Endometrial microvascular endothelial cells (primary cell): Measurements from ENCODE around the gene MOSPD3. TPM values are rescaled to one million over a fixed set of nuclear protein-coding genes. Genes with fewer than 3 reads are reported as not detected.

Experiments used
- in situ Hi-C: cut with HindIII; loops from 2 replicates; pipeline ENCODE4 v1.10.0; 2017; ENCODE audit warnings: low sequenced_read_pairs, low pct_unique_long_range_greater_than_20kb; ENCODE audit errors: inconsistent ontology term
- total RNA-seq: library from RNA; depleted of rRNA; stranded (reverse); fragments of >200 nt; gene quantifications from one replicate; pipeline ENCODE4 v1.2.3, GENCODE V29; 2015; ENCODE audit errors: inconsistent ontology term

MOSPD3 gene
- total RNA-seq, 1 donor from 2014 or later = 17.6 TPM

DNA sequence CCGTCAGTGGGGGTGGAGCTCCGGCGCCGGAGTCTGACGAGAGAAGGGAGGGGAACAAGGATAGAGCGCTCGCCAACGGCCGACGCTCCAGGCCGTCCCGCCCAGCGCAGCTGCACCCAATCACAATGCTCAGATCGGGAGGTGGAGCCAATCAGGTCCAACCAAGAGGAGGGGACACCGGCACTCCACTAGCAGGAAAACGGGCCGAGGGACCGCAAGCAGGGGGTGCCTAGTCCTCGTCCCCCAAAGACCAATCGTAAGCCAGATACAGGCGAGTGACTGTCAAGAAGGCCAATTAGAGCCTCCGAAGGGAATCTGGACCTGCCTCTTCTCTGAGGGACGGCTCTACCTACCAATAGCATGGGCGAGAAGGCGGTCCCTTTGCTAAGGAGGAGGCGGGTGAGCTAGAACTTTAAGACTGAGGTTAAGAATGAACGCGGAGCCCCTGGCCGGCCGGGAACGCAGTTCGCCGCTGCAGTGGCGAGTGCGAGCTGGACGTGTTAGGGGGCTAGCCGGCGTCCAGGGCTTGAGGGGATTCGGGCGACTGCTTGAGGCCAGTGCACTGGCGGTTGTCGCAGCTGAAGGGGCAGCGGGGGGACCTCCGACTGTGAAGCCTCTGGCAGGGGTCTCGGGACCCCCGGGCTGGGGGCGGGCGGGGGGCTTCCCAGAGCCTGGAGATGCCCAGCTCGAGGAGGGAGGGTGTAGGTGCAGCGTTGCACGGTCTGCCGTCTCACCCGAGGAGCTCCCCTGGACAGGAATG lies 25.9 kb upstream of the MOSPD3 start, which contains the start of gene FBXO24:
TSS of gene FBXO24 (plus strand) at position 63 of the 760 bp plus-strand sequence. CDS start at position 361, 298 bp downstream.
- in situ Hi-C loops = no loop called here

DNA sequence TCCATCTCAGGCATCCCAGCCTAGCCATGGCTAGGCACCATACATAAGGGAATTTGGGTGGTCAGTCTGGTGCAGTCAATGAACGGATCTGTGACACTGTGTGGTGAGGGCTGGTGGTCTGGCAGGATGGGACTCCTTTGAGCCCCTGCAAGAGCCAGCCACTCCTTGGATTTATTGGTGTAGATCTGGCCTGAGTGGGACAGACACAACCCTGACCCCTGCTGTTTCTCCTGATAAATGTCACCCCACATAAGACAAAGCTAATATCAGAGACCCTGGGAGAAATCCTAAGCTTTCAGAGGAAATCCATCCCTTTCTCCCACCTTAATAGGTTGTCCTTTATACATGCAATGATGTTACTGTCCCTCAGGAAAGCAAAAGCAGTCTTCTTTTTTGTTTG lies 23.9 kb upstream of the MOSPD3 start:
- in situ Hi-C loops = no loop called here

DNA sequence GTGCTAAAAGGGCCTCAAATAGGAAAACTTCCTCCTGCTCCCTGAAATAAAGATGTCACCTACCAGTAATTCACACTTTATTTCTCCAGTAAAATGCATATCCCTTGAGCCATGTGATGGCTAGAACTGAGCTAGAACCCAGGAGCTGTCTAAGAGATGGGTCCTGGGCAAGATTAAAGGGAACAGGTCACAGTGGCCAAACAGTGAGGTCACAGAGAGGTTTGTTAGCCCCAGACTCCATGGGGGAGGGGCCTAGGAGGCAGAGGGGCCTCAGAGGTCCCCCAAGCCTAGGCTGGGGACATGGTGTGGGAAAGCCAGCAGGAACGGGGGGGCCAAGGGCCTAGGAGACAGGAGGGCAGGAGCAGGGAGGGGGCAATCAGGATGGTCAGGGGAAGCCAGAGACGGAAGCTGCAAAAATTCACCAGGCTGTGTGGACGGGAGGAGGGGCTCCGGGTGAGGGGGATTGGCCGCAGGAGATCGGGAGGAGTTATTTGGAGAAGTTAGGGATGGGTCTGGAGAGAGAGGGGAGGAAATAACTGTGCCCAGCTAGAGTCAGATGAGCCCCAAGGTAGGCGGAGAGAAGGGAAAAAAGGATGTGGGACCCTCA lies 22.9 kb upstream of the MOSPD3 start:
- in situ Hi-C loops = no loop called here

DNA sequence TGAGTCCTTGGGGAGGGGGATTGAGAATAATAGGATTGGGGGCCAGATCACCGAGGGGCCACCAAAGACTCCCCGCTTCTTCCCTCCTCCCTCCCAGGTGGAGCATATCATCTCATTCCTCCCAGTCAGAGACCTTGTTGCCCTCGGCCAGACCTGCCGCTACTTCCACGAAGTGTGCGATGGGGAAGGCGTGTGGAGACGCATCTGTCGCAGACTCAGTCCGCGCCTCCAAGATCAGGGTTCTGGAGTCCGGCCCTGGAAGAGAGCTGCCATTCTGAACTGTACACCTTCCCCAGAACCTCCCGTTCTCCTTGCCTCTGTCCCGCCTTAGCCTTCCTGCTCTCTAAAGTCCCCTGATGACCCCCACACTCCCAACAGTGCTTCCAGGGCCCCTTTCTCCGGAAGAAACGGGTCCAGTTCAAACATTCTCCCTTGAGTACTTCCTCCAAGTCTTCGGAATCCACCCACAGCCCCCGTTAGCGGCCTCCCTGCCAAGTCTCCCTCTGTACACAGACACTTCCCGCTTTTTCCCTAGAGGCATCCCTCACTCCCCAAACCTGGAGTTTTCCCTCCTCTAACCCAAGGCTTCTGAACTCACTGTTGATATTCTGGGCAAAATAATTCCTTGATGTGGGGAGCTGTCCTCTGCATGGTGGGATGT lies 22.1 kb upstream of the MOSPD3 start:
- in situ Hi-C loops = no loop called here

DNA sequence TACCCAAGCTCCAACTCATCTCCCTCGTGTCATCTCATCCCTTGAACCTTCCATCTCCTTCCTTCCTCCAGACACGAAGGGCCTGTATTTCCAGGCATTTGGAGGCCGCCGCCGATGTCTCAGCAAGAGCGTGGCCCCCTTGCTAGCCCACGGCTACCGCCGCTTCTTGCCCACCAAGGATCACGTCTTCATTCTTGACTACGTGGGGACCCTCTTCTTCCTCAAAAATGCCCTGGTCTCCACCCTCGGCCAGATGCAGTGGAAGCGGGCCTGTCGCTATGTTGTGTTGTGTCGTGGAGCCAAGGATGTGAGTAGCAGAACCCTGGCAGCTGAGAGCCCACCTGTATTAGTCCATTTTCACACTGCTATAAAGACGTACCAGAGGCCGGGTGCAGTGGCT lies 20.7 kb upstream of the MOSPD3 start:
- in situ Hi-C loops = no loop called here

DNA sequence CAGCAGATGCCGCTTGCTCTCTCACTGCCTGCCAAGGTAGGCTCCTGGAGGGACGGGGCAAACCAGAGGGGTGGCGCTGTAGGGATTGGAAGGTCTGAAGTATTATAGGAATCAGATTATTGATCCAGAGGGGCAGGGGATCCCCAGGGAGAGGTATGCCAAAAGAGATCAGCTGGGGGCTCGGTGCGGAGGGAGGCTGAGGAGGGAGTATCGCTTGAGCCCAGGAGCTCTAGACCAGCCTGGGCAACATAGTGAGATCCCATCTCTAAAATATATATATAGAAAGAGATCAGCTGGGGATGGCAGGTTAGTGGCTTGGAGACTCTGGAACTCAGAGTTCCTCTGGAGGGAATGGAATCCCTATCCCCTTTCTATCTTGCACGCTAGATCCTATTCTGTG lies 17.2 kb upstream of the MOSPD3 start:
- in situ Hi-C loops = no loop called here

DNA sequence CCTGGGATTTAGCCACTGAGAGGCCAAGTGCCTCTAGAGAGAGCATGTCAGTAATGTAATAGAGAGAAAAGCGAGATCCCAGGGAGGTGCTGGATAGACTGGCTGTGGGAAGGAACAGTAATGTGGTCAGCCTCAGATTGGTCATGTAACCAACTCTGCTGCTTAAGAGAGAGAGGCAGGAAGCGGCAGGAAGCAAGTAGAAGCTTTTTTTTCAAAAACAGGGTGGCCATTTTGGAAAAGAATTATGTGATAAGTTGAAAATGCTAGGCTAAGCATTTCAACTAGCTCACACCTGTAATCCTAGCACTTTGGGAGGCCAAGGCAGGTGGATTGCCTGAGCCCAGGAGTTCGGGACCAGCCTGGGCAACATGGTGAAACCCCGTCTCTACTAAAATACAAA lies 13.9 kb upstream of the MOSPD3 start:
- in situ Hi-C loops = no loop called here

DNA sequence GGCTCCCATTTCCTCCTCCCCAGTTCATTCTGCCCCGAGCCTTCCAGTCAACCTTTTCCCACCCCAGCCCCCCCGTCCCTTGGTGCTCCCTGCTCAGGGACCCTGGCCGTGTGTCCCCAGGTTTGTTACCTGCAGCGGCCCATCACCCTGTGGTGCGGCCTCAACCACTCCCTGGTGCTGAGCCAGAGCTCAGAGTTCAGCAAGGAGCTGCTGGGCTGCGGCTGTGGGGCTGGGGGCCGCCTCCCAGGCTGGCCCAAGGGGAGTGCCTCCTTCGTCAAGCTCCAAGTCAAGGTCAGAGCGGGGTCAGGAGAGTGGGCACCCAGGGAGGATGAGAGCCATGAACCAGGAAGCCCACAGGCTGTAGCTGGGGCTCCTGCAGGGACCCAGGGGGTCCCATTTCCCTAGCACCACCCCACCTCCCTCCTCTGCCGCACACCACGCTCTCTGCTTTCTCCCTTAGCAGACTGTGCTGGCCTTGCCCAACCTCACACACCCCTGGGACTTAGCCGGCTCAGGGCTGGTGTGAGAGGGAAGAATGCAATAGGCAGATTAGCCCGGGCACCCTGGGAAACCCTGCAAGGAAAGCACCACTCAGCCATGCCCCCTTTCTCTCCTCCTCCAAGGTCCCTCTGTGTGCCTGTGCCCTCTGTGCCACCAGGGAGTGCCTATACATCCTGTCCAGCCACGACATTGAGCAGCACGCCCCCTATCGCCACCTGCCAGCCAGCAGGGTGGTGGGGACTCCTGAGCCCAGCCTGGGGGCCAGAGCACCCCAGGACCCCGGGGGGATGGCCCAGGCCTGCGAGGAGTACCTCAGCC lies 12.2 kb upstream of the MOSPD3 start:
- in situ Hi-C loops = no loop called here

DNA sequence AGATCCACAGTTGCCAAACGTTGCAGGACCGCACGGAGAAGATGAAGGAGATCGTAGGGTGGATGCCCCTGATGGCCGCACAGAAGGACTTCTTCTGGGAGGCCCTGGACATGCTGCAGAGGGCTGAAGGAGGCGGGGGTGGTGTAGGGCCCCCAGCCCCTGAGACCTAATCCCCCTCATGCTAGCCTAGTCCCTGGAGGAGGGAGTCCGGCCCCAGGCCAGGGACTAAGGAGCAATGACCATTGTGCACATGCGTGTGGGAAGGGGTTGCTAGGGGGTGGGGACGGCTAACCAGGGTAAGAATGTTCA lies 11.7 kb upstream of the MOSPD3 start:
- in situ Hi-C loops = no loop called here

DNA sequence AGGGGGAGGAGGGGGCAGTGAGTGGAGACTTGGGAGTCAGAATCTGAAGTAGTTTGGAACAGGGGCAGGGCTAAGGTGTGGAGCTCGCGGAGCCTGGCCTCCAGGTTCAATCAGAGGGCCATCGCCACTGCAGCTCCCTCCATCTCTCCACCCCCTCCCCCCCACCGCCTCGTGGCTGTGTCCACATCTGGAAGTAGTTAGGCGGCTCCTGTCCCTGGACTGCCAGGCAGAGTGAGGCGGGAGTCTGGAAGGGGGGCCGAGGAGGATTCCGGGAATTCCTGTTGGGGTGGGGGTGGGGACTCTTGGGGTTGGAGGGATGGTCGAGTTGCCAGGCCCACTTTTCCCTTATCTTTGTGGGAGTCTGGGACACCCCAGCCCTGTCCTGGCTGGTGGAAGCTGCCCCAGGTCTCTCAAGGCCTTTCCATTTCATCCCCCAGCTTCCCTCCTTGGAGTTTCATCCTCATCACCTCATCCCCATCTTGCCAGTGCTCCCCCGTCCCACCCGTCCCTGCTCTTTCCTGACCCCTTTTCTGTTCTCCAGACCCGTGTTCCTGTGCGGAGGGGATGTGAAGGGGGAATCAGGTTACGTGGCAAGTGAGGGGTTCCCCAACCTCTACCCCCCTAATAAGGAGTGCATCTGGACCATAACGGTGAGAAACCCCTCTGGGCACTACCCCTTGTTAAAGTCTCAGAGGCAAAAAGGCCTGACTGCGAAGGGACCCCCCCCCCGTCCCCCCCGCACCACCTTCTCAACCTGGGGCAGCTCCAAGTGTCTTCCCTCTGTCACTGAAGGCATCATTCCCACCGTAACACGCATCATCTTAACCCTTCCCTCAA lies 9.2 kb upstream of the MOSPD3 start:
- in situ Hi-C loops = no loop called here

DNA sequence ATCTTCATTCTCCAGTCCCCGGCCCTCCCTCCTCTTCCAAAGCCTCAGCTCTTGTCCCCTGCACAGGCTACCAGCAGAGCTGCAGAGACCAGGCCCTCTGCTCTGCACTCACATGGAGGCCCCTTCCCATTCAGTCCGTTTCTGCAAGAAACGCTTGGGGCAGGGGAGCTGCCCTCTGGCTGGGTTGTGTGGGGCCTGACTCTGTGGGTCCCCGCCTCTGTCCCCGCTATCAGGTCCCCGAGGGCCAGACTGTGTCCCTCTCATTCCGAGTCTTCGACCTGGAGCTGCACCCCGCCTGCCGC lies 8.7 kb upstream of the MOSPD3 start:
- in situ Hi-C loops = no loop called here

DNA sequence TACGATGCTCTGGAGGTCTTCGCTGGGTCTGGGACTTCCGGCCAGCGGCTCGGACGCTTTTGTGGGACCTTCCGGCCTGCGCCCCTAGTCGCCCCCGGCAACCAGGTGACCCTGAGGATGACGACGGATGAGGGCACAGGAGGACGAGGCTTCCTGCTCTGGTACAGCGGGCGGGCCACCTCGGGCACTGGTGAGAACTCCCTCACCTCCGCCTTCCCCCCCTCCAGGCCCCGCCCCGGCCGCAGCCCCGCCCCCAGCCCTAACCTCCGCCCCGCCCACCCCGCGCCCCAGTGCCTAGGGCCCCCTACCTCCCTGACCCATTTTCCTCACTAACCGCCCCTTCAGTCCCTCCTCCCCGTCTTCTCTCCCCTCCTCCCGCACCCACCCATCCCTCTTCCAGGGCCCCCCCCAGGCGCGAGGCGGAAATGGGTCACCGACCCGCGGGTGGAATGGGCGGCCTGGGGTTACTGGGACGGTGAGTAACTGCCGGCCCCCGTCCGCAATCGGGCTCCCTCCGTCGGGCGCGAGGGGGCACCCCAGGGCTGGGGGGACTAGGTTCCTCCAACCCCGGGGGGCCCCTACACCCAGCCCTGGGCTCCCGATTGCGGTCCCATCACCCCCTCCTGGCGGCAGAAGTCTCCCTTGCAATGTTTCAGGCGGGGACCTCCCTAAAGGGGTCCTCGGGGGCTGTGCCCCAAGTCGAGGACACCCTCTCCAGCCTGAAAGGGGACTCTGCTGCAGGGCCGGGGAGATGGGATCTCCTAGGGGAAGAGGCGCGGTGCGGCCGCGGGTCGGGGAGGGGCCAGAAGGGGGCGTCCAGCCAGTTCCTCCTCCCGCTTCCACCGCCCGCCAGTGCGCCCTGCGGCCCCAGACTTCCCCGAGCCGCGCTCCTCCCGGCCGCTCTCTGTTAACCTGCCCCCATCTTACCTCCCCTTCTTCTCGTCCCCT lies 8.0 kb upstream of the MOSPD3 start:
- in situ Hi-C loops = no loop called here

DNA sequence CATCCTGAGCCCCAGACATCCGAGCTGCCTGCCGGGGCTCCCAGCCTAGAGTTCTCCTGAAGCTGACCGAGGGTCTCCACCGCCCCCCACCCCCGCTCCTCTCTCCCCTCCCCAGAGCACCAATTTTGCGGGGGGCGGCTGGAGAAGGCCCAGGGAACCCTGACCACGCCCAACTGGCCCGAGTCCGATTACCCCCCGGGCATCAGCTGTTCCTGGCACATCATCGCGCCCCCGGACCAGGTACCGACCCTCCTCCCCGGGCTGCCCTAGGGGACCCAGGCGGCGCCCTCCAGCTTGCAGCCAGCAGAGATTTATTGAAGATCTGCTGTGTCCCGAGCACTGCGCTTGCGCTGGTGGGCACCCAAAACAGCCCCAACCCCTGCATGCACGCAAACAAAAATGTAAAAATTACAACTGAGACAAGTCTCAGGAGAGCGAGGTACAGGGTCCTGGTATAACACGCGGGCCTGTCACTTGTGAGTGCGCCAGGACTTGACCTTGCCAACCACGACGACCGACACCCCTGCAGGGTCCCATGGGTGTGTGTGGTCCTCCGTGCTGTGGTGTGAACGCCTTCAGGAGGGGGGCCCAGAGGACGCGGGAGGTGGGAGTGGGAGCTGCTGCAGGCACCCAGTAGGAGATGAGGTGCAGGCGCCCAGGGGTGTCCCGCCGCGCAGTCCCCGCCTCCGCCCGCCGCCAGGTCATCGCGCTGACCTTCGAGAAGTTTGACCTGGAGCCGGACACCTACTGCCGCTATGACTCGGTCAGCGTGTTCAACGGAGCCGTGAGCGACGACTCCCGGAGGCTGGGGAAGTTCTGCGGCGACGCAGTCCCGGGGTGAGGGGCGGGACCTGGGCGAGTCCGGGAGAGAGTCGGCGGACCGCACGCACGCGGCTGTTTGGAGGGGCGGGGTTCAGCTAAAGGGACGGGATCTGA lies 7.1 kb upstream of the MOSPD3 start:
- in situ Hi-C loops = no loop called here

DNA sequence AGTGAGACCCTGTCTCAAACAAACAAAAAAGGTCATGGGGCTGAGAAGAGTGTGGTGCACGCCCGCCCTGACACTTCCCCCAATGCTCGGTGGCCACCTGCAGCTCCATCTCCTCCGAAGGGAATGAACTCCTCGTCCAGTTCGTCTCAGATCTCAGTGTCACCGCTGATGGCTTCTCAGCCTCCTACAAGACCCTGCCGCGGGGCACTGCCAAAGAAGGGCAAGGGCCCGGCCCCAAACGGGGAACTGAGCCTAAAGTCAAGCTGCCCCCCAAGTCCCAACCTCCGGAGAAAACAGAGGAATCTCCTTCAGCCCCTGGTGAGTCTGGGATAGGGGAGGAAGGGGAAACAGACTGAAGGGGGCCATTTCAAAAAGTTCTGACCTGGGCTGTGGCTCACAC lies 6.0 kb upstream of the MOSPD3 start:
- in situ Hi-C loops = no loop called here

DNA sequence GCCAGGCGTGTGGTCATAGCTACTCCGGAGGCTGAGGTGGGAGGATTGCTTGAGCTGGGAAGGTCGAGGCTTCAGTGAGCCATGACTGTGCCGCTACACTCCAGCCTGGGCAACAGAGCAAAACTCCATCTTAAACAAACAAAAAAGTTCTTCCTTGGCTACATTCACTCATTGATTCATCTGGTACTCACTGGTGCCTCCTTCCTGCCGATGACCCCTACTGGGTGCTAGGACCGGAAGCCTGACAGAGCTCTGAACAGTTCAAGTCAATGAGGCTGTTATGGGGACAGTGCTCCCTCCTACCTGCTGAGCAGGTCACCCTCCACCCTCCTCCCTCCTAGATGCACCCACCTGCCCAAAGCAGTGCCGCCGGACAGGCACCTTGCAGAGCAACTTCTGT lies 5.2 kb upstream of the MOSPD3 start:
- in situ Hi-C loops = no loop called here

DNA sequence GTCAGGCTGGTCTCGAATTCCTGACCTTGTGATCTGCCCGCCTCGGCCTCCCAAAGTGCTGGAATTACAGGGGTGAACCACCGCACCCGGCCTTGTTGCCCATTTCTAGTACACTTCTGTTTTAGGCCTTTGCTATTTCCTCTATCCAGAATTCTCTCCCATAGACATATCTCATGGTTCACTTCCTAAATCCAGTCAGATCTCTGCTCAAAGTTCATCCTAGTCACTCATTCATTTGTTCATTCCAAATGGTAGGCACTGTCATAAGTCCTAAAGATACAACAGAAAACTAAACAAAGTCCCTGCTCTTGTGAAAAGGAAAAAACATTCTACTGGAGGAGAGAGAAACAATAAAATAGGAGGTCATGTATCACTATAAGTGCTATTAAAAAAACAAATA lies 2.4 kb upstream of the MOSPD3 start:
- in situ Hi-C loops = no loop called here
